OCI-LY7 (cell line): ENCODE data around the gene INF2.

Experiments used
- EZH2phosphoT487 ChIP-seq: fragments of 200-600 bp; sonication (generic); IDR thresholded peaks from 2 replicates; pipeline ENCODE4 v1.6.1; 2018; ENCODE audit warnings: low read depth, borderline replicate concordance, mild to moderate bottlenecking, mixed run types, antibody characterized with exemption, low read length, moderate library complexity, mixed read lengths
- TF ChIP-seq, protein P1 (sequence below): fragments of 200-600 bp; sonication (generic); conservative IDR thresholded peaks from 2 replicates; pipeline ENCODE4 v1.5.1; 2014; ENCODE audit warnings: mild to moderate bottlenecking, antibody characterized with exemption, low read length, moderate library complexity, mixed read lengths

- TF ChIP-seq, protein P1, sequence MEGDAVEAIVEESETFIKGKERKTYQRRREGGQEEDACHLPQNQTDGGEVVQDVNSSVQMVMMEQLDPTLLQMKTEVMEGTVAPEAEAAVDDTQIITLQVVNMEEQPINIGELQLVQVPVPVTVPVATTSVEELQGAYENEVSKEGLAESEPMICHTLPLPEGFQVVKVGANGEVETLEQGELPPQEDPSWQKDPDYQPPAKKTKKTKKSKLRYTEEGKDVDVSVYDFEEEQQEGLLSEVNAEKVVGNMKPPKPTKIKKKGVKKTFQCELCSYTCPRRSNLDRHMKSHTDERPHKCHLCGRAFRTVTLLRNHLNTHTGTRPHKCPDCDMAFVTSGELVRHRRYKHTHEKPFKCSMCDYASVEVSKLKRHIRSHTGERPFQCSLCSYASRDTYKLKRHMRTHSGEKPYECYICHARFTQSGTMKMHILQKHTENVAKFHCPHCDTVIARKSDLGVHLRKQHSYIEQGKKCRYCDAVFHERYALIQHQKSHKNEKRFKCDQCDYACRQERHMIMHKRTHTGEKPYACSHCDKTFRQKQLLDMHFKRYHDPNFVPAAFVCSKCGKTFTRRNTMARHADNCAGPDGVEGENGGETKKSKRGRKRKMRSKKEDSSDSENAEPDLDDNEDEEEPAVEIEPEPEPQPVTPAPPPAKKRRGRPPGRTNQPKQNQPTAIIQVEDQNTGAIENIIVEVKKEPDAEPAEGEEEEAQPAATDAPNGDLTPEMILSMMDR: no peak
- no peak for TF ChIP-seq EZH2phosphoT487
These were observed 26.0 kb downstream of the INF2 start for GRCh38 chr14:104715416-104715815.
